H9 (cell line): ENCODE data around the gene CEP128. TPM values are rescaled to one million over a fixed set of nuclear protein-coding genes. Genes with fewer than 3 reads are reported as not detected.

ENCODE experiments used
- DNase-seq: peaks from one replicate; pipeline ENCODE4 v3.0.0-alpha.2; 2017
- H2AFZ ChIP-seq: one replicate; pipeline ENCODE4 v1.6.1; 2013; ENCODE audit warnings: mild to moderate bottlenecking, low read length, control low read depth, moderate library complexity
- H2AK5ac ChIP-seq: 2 replicates; pipeline ENCODE4 v1.6.1; 2013; ENCODE audit warnings: low read length, control low read depth, mixed read lengths; ENCODE audit not compliant: insufficient read length
- H2BK120ac ChIP-seq: one replicate; pipeline ENCODE4 v1.6.1; 2013; ENCODE audit warnings: low read depth, mild to moderate bottlenecking, low read length, control low read depth, inconsistent platforms; ENCODE audit not compliant: poor library complexity, severe bottlenecking
- H2BK12ac ChIP-seq: 2 replicates; pipeline ENCODE4 v1.6.1; 2013; ENCODE audit warnings: low read length, control low read depth, mixed read lengths, low read depth; ENCODE audit not compliant: insufficient read length
- H2BK15ac ChIP-seq: 2 replicates; pipeline ENCODE4 v1.6.1; 2013; ENCODE audit warnings: low read depth, low read length, control low read depth
- H2BK20ac ChIP-seq: one replicate; pipeline ENCODE4 v1.6.1; 2013; ENCODE audit warnings: low read depth, mild to moderate bottlenecking, low read length, control low read depth, inconsistent platforms; ENCODE audit not compliant: poor library complexity, severe bottlenecking
- H2BK5ac ChIP-seq: 2 replicates; pipeline ENCODE4 v1.6.1; 2013; ENCODE audit warnings: low read length, control low read depth, mixed read lengths; ENCODE audit not compliant: insufficient read length
- H3K14ac ChIP-seq: 2 replicates; pipeline ENCODE4 v1.6.1; 2013; ENCODE audit warnings: low read length, control low read depth; ENCODE audit not compliant: insufficient read depth
- H3K18ac ChIP-seq: 2 replicates; pipeline ENCODE4 v1.6.1; 2013; ENCODE audit warnings: low read depth, mild to moderate bottlenecking, mixed read lengths, low read length, control low read depth; ENCODE audit not compliant: insufficient read length
- H3K23ac ChIP-seq: 2 replicates; pipeline ENCODE4 v1.6.1; 2013; ENCODE audit warnings: low read length, control low read depth, mixed read lengths, low read depth; ENCODE audit not compliant: insufficient read length
- H3K23me2 ChIP-seq: 2 replicates; pipeline ENCODE4 v1.6.1; 2013; ENCODE audit warnings: low read depth, mild to moderate bottlenecking, mixed read lengths, low read length, control low read depth; ENCODE audit not compliant: insufficient read length, poor library complexity, severe bottlenecking
- H3K27ac ChIP-seq: 2 replicates; pipeline ENCODE4 v1.5.1; 2013; ENCODE audit warnings: low read length, control low read depth, mixed read lengths, low read depth; ENCODE audit not compliant: insufficient read length
- H3K27me3 ChIP-seq: 2 replicates; pipeline ENCODE4 v1.6.1; 2013; ENCODE audit warnings: low read length, control low read depth, inconsistent platforms; ENCODE audit not compliant: insufficient read depth
- H3K4ac ChIP-seq: 2 replicates; pipeline ENCODE4 v1.6.1; 2013; ENCODE audit warnings: low read depth, mild to moderate bottlenecking, control low read depth, inconsistent platforms, low read length, moderate library complexity
- H3K4me1 ChIP-seq: 2 replicates; pipeline ENCODE4 v1.6.1; 2013; ENCODE audit warnings: low read length, control low read depth, inconsistent platforms; ENCODE audit not compliant: insufficient read depth
- H3K4me2 ChIP-seq: 2 replicates; pipeline ENCODE4 v1.6.1; 2013; ENCODE audit warnings: low read length, control low read depth, mixed read lengths; ENCODE audit not compliant: insufficient read length, insufficient read depth
- H3K56ac ChIP-seq: 2 replicates; pipeline ENCODE4 v1.6.1; 2013; ENCODE audit warnings: low read depth, mild to moderate bottlenecking, mixed read lengths, low read length, control low read depth; ENCODE audit not compliant: insufficient read length
- H3K79me1 ChIP-seq: 2 replicates; pipeline ENCODE4 v1.6.1; 2013; ENCODE audit warnings: low read depth, mild to moderate bottlenecking, moderate library complexity, low read length, control low read depth, inconsistent platforms; ENCODE audit not compliant: insufficient read depth, poor library complexity, severe bottlenecking
- H3K79me2 ChIP-seq: 2 replicates; pipeline ENCODE4 v1.6.1; 2013; ENCODE audit warnings: low read length, control low read depth, inconsistent platforms; ENCODE audit not compliant: insufficient read depth
- H3K9ac ChIP-seq: 2 replicates; pipeline ENCODE4 v1.6.1; 2013; ENCODE audit warnings: low read length, control low read depth, mixed read lengths; ENCODE audit not compliant: insufficient read length; ENCODE audit errors: extremely low read depth
- H3K9me3 ChIP-seq: one replicate; pipeline ENCODE4 v1.6.1; 2013; ENCODE audit warnings: low read depth, low read length, inconsistent platforms; ENCODE audit not compliant: control insufficient read depth
- H3T11ph ChIP-seq: one replicate; pipeline ENCODE4 v1.6.1; 2013; ENCODE audit warnings: mild to moderate bottlenecking, low read length, control low read depth, inconsistent platforms
- H4K20me1 ChIP-seq: one replicate; pipeline ENCODE4 v1.6.1; 2013; ENCODE audit not compliant: control insufficient read depth, insufficient read length, insufficient read depth
- H4K5ac ChIP-seq: 2 replicates; pipeline ENCODE4 v1.6.1; 2013; ENCODE audit warnings: low read depth, mild to moderate bottlenecking, mixed read lengths, low read length, control low read depth; ENCODE audit not compliant: insufficient read length
- H4K8ac ChIP-seq: replicated peaks from 2 replicates; pipeline ENCODE4 v1.6.1; 2013; ENCODE audit warnings: low read length, control low read depth, mixed read lengths, low read depth; ENCODE audit not compliant: insufficient read length
- H4K91ac ChIP-seq: 2 replicates; pipeline ENCODE4 v1.6.1; 2013; ENCODE audit warnings: low read depth, mild to moderate bottlenecking, moderate library complexity, mixed read lengths, low read length, control low read depth; ENCODE audit not compliant: insufficient read length
- H3K27ac Mint-ChIP-seq, 3 experiments: 2 replicates in 2 of 3; 3 replicates in 1 of 3; pipeline ENCODE4 v1.8.0; 2020 to 2021; ENCODE audit warnings: mixed read lengths in 3 of 3, mild to moderate bottlenecking in 1 of 3, moderate library complexity in 1 of 3
- H3K27me3 Mint-ChIP-seq: 2 replicates; pipeline ENCODE4 v1.8.0; 2021; ENCODE audit warnings: low read depth, mild to moderate bottlenecking, moderate library complexity, mixed read lengths
- H3K36me3 Mint-ChIP-seq, 3 experiments: 2 replicates in 2 of 3; 3 replicates in 1 of 3; pipeline ENCODE4 v1.8.0; 2020 to 2021; ENCODE audit warnings: low read depth in 3 of 3, mixed read lengths in 3 of 3; ENCODE audit not compliant: insufficient read depth in 1 of 3
- H3K4me1 Mint-ChIP-seq, 2 experiments: 2 replicates each; pipeline ENCODE4 v1.8.0; 2020; ENCODE audit warnings: mixed read lengths in 2 of 2
- H3K4me3 Mint-ChIP-seq, 2 experiments: 2 replicates in 1 of 2; 3 replicates in 1 of 2; pipeline ENCODE4 v1.8.0; 2020 to 2021; ENCODE audit warnings: mild to moderate bottlenecking in 2 of 2, mixed read lengths in 2 of 2, moderate library complexity in 1 of 2
- H3K9me3 Mint-ChIP-seq, 2 experiments: 2 replicates in 1 of 2; 3 replicates in 1 of 2; pipeline ENCODE4 v1.8.0; 2020; ENCODE audit warnings: mild to moderate bottlenecking in 2 of 2, mixed read lengths in 2 of 2, moderate library complexity in 1 of 2
- CTCF ChIP-seq: fragments of 200-600 bp; sonication (generic); conservative IDR thresholded peaks from 3 replicates; pipeline ENCODE4 v1.8.0; 2021; ENCODE audit warnings: antibody characterized with exemption, mild to moderate bottlenecking
- WGBS: extraction: QIAGEN DNeasy Blood & Tissue Kit; methylation state at CpG from one replicate; pipeline ENCODE4 v1.1.7; 2013; ENCODE audit warnings: missing lambda C conversion rate, low lambda C conversion rate, mixed read lengths; ENCODE audit not compliant: insufficient read length; ENCODE audit errors: extremely low coverage; 5-methylcytosine and 5-hydroxymethylcytosine counted together
- total RNA-seq: library from RNA; stranded (reverse); gene quantifications from 2 replicates; pipeline ENCODE4 v1.2.1, GENCODE V29; 2021

CEP128 gene
- total RNA-seq, 1 experiment from 2014 or later: 16.3 TPM

GRCh38 chr14:80981673-80982072 lies 40.1 kb upstream of the CEP128 start:
- H4K20me1 ChIP-seq: no peaks in the 10 kb centered on the region
- no peak overlapping the region for H4K5ac ChIP-seq
- H3K23ac ChIP-seq: no peak overlapping the region
- H3K23me2 ChIP-seq: no peaks in the 10 kb centered on the region
- no peaks in the 10 kb centered on the region for H3K9me3 ChIP-seq
- H4K91ac ChIP-seq: no peak overlapping the region
- no peak overlapping the region for H2BK15ac ChIP-seq
- H2AK5ac ChIP-seq: no peak overlapping the region
- H3K79me1 ChIP-seq: no peaks in the 10 kb centered on the region
- no peaks in the 10 kb centered on the region for H3K4me1 ChIP-seq
- no peak overlapping the region for H2BK12ac ChIP-seq
- no CpG with 5 or more reads among the region's 7 CpGs for WGBS
- Mint-ChIP-seq H3K36me3 (no peaks in the 10 kb centered on the region), H3K4me1 (no peaks in the 10 kb centered on the region), H3K27me3 (peaks cover 4% of the 10 kb centered on the region; the same call in 1 of the 2 replicates), H3K27ac (no peak overlapping the region), H3K4me3 (no peak overlapping the region), H3K9me3 (no peaks in the 10 kb centered on the region)
- H2BK120ac ChIP-seq: no peak overlapping the region
- no peak overlapping the region for H3K56ac ChIP-seq
- no peak overlapping the region for H2AFZ ChIP-seq
- H3K4ac ChIP-seq: no peak overlapping the region
- no peaks in the 10 kb centered on the region for H3K79me2 ChIP-seq
- no peak for TF ChIP-seq CTCF
- no peak overlapping the region for H4K8ac ChIP-seq
- no peaks in the 10 kb centered on the region for H3K27me3 ChIP-seq
- no peak overlapping the region for H2BK5ac ChIP-seq
- H3T11ph ChIP-seq: no peak overlapping the region
- no peak overlapping the region for H3K18ac ChIP-seq
- H3K27ac ChIP-seq: no peak overlapping the region
- no peak overlapping the region for H3K4me2 ChIP-seq
- no peak overlapping the region for H3K14ac ChIP-seq
- DNase-seq: no peak
- H3K9ac ChIP-seq: no peak overlapping the region
- no peak overlapping the region for H2BK20ac ChIP-seq
